ENCODE results near the gene CASK.

DNA sequence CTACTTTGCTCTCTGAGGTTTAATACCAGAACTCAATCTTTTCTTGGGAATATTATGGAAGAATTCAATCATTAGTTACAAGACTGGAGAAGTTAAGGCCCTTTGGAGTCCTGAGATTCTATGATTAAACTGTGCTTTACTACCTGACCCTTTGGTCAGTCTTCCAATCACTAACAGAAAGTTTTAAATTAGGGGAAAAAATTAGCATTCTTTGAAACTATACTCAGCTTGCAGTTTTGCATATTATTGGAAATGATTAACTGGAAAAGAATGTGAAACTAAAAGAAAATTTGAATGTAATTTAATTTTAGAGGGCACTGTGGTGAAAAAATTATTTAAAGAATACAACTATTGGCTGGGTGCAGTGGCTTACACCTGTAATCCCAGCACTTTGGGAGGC, 253.2 kb downstream of the CASK start:
- no peak for TF ChIP-seq EP300 (IDR thresholded peaks at IDR 0.05)
- TF ChIP-seq, protein P1, sequence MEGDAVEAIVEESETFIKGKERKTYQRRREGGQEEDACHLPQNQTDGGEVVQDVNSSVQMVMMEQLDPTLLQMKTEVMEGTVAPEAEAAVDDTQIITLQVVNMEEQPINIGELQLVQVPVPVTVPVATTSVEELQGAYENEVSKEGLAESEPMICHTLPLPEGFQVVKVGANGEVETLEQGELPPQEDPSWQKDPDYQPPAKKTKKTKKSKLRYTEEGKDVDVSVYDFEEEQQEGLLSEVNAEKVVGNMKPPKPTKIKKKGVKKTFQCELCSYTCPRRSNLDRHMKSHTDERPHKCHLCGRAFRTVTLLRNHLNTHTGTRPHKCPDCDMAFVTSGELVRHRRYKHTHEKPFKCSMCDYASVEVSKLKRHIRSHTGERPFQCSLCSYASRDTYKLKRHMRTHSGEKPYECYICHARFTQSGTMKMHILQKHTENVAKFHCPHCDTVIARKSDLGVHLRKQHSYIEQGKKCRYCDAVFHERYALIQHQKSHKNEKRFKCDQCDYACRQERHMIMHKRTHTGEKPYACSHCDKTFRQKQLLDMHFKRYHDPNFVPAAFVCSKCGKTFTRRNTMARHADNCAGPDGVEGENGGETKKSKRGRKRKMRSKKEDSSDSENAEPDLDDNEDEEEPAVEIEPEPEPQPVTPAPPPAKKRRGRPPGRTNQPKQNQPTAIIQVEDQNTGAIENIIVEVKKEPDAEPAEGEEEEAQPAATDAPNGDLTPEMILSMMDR (IDR thresholded peaks at IDR 0.05) = no peak

Measured in upper lobe of left lung (tissue), 4 donors.